Measurements from ENCODE around the gene KIAA2012.

KIAA2012 gene

GRCh38 chr2:202043475-202043874 is 29.6 kb upstream of the KIAA2012 start:
- DNase-seq: no peak

DNA sequence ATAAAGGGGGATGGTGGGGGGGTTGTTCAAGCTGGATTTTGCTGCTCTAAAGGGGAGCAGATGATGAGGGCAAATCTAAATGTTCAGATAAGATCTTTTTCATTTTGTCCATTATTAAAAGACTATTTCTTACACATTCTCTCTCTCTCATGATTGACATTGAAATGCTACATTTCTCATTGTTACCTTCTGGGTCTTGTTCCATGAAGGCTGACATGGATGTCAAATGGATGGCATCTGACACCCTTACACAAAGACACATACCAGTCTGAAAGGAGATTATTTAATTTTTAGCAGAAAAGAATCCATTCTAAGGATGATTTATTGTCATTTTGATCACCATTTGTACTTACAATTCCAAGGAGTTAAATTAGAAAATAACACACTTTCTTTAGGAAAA is 28.3 kb upstream of the KIAA2012 start:
- DNase-seq: no peak

- DNase-seq: no peak
These were observed 26.5 kb upstream of the KIAA2012 start for GRCh38 chr2:202046572-202046971.

GRCh38 chr2:202049092-202049728 is 23.8 kb upstream of the KIAA2012 start:
- DNase-seq: no peak

- no peak for DNase-seq
These were observed 23.2 kb upstream of the KIAA2012 start for GRCh38 chr2:202049840-202050239.

DNA sequence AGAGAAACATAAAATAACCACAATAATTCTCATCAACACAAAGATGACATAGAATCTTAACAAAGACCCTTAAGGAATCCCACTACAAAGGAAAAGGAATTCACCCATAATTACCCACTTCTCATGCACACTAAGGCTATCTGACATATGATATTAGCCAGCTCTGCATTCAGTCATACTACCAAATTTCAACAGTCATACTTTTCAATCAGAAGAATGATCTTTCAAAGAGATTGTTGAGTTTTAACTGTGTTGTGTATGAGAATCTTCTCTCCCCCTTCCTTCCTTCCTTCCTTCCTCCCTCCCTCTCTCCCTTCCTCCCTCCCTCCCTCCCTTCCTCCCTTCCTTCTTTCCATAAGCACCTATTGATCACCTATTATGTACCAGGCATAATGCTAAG is 22.4 kb upstream of the KIAA2012 start:
- DNase-seq: no peak

DNA sequence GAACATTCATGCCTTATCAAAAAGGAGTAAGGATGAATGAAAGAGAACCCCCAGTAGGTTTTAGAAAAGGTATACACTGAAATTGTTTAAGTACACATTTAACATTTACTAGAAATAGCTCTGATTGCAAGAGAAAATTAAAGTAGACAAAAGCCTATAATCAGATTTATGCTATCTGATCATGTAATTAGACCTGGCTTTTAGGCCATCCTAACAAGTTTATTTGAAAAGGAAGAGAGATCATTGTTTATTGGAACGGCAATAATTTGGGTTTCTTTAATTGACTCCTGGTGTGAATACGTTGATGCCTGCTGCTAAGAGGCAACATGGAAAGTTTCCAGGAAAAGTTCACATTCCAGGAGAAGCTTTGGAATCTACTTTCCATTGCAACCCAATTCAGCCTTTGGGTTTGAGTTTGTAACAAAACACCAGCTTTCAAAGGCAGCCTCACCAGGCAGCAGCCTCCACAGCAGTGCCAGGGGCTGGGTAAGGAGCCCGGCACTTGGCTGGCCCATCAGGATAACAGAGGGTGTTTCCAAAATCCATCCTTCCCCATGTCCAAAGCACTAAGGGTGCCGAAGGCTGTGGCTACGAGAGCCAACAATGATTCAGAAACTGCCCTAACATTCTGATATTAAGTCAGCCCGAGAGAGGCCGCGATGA is 21.4 kb upstream of the KIAA2012 start:
- DNase-seq: no peak

GRCh38 chr2:202052235-202052634 is 20.8 kb upstream of the KIAA2012 start:
- no peak for DNase-seq

GRCh38 chr2:202054679-202055078 is 18.4 kb upstream of the KIAA2012 start:
- no peak for DNase-seq

- DNase-seq: no peak
These were observed 16.4 kb upstream of the KIAA2012 start for GRCh38 chr2:202056611-202057010.

DNA sequence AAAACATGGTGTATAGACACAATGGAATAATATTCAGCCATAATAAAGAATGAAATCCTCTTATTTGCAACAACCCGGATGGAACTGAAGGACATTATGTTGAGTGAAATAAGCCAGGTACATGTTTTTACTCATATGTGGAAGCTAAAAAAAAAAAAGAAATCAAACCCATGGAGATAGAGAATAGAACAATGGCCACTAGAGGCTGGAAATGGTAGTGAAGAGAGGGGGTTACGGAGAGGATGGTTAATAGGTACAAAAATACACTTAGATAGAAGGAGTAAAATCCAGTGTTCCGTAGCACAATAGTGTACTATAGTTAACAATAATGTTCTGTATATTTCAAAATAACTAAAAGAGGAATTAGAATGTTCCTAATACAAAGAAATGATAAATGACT is 12.8 kb upstream of the KIAA2012 start:
- DNase-seq: no peak

DNA sequence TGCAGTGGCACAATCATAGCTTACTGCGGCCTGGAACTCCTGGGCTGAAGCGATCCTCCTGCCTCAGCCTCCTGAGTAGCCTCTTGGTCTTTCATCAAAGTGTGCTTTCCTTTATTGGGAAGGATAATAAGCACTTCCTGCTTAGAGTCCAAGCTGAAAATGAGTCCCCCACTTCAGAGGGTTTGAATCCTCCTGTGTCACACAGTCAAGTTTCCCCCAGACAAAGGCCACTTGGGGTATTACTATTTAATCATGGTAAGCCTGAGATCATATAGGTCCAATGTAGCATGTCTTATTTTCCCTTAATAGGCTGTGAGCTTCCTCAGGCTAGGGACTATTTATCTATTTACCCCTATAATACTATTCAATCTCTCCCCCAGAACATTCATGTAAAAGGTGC is 11.4 kb upstream of the KIAA2012 start:
- DNase-seq: no peak

DNA sequence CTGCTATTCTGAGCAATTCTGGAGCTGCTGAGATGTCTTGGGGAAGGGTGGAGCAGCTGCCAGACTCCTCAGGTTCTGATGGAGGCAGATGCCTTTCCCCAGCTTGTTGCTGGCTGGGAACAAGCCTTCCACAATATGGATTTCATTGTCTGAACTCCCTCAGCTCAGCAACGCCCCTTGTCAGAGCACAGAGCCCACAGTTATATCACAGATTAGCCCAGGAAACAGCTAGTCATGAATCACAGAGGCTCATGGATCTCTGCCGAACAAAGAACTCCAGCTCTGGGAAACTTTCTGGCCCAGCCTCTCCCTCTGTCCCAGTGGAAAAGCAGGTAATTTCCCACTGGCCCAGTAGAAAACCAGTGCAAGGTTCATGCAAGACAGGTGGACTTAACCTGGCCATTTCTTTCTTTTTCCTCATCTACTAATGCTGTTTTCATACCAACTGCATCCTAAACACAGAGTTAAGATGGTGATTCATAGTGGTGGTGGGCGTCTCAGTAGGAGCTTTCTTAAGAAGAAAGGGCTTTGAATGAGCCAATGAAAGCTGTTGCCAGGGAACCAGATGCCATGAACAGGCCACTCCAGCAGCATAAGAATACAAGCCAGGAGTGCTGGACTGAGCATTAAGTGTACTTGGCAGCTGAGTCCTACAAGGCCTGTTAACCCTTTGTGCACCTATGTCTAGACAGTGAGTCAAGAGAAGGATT is 8.7 kb upstream of the KIAA2012 start:
- DNase-seq: no peak

- DNase-seq: no peak
These were observed 8.2 kb upstream of the KIAA2012 start for GRCh38 chr2:202064881-202065230.

- DNase-seq: no peak
These were observed 7.2 kb upstream of the KIAA2012 start for GRCh38 chr2:202065876-202066275.

DNA sequence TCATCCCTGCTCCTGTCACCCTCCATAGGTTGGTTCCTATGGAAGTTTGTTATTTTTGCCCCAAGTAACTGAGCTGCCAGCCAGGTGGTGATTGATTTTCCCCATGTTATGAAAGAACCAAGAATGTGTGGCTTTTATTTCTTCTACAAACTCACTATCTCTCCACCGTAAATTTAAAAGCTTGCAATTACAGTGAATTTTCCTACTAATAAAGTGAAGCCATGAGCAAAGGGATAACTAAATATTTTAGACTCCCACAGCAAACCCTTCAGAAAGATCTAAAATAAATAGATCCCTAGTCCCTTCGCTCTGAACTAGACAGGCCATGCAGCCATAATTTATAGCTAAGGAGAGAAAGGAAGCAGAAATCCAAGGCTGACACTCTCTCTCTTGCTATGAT is 6.2 kb upstream of the KIAA2012 start:
- no peak for DNase-seq

DNA sequence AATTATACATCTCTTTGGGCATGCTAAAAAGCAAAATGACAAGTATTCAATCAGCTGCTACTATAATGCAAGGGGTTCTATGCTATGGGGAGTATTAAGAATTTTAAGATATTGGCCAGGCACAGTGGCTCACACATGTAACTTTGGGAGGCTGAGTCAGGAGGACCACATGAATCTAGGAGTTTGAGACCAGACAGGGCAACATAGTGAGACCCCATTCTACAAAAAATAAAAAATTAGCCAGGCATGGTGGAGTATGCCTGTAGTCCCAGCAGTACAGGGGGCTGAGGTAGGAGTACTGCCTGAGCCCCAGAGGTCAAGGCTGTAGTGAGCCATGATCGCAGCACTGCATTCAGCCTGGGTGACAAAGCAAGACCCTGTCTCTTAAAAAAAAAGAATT is 5.5 kb upstream of the KIAA2012 start:
- DNase-seq: no peak

- no peak for DNase-seq
These were observed 3.6 kb upstream of the KIAA2012 start for GRCh38 chr2:202069170-202070067.

GRCh38 chr2:202071107-202071506 is 1.9 kb upstream of the KIAA2012 start:
- no peak for DNase-seq

DNA sequence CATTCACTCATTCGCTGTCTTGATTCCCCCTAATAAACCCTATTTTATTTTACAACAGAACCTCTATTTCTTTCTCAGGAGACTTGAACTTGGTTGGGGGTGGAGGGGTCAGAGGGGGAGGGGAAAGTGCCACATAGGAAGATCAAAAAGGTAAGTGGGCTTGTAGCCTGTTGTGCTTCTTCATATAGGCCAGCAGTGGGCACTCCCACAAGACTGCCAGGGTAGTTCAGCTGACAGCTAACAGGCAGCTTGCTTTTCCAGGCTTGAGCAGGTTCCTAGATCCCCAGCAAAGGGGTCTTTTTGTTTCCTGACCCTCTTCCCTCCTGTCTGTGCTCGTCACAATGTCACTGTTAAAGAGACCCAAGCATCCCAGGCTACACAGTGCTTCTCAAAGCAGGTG is 829 bp upstream of the KIAA2012 start:
- DNase-seq: no peak

- DNase-seq: no peak
These were observed 1.3 kb downstream of the KIAA2012 start for GRCh38 chr2:202074324-202074723.

- no peak for DNase-seq
These were observed 6.3 kb downstream of the KIAA2012 start for GRCh38 chr2:202079310-202079709.

DNA sequence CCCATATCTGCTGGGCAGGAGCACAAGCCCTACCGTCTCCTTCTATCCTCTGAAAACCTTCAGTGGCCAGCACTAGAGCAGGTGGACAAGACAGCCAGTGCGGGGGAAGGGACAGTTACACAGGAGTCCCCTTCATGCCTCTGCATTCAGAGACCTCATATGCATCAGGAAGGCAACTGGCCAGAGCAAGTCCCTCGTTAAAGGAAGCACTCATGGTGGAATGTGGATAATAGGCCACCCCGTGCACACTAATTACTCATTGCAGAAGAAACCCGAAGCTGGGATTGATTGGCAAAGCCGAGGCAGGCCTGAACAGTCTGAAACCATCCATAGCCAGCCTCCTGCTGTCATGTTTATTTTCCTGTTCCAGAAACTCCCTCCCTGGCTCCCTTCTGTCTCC is 11.2 kb downstream of the KIAA2012 start:
- no peak for DNase-seq

Measured in activated naive CD4-positive, alpha-beta T cell treated with anti-CD3 and anti-CD28 coated beads, Interleukin-2, amount 50 U/mL, for 16 hours (primary cell).